Hepatocyte (in vitro differentiated cells): ENCODE data around the gene TRIM63. TPM values are rescaled to one million over a fixed set of nuclear protein-coding genes. Genes with fewer than 3 reads are reported as not detected.

Experiments used
- DNase-seq: peaks from one replicate; pipeline ENCODE4 v3.0.0-alpha.2; 2016; ENCODE audit warnings: low spot score
- H2AFZ ChIP-seq: fragments of 200-600 bp; sonication (generic); 2 replicates; pipeline ENCODE4 v1.6.0; 2016; ENCODE audit warnings: antibody characterized with exemption, mild to moderate bottlenecking
- H3K27ac ChIP-seq: fragments of 200-600 bp; sonication (generic); 2 replicates; pipeline ENCODE4 v1.5.1; 2016; ENCODE audit warnings: mild to moderate bottlenecking
- H3K27me3 ChIP-seq: fragments of 200-600 bp; sonication (generic); 2 replicates; pipeline ENCODE4 v1.6.1; 2016
- H3K36me3 ChIP-seq: fragments of 200-600 bp; sonication (generic); replicated peaks from 2 replicates; pipeline ENCODE4 v1.5.1; 2016; ENCODE audit warnings: low read depth; ENCODE audit not compliant: insufficient read depth
- H3K4me1 ChIP-seq: fragments of 200-600 bp; sonication (generic); 2 replicates; pipeline ENCODE4 v1.5.1; 2016; ENCODE audit warnings: mild to moderate bottlenecking, moderate library complexity; ENCODE audit not compliant: insufficient read depth
- H3K4me2 ChIP-seq: fragments of 200-600 bp; sonication (generic); 2 replicates; pipeline ENCODE4 v1.6.0; 2016
- H3K4me3 ChIP-seq: fragments of 200-600 bp; sonication (generic); 2 replicates; pipeline ENCODE4 v1.5.1; 2016; ENCODE audit warnings: mild to moderate bottlenecking
- H3K79me2 ChIP-seq: fragments of 200-600 bp; sonication (generic); 2 replicates; pipeline ENCODE4 v1.6.0; 2017; ENCODE audit warnings: mild to moderate bottlenecking
- H3K9me2 ChIP-seq: fragments of 200-600 bp; sonication (generic); replicated peaks from 2 replicates; pipeline ENCODE4 v1.6.0; 2017; ENCODE audit warnings: mild to moderate bottlenecking; ENCODE audit not compliant: insufficient read depth
- H3K9me3 ChIP-seq: fragments of 200-600 bp; sonication (generic); 2 replicates; pipeline ENCODE4 v1.5.1; 2016; ENCODE audit warnings: low read depth, mild to moderate bottlenecking
- H4K20me1 ChIP-seq: fragments of 200-600 bp; sonication (generic); 2 replicates; pipeline ENCODE4 v1.6.0; 2016; ENCODE audit warnings: mild to moderate bottlenecking; ENCODE audit not compliant: insufficient read depth, poor library complexity, severe bottlenecking
- EZH2 ChIP-seq: fragments of 200-600 bp; sonication (generic); IDR thresholded peaks from 2 replicates; pipeline ENCODE4 v1.6.1; 2016; ENCODE audit warnings: antibody characterized with exemption, mild to moderate bottlenecking, borderline replicate concordance
- EZH2phosphoT487 ChIP-seq: fragments of 200-600 bp; sonication (generic); IDR thresholded peaks from one replicate; pipeline ENCODE4 v1.6.1; 2018; ENCODE audit warnings: antibody characterized with exemption, mild to moderate bottlenecking, low read depth, moderate library complexity; ENCODE audit not compliant: unreplicated experiment, severe bottlenecking
- WGBS: methylation state at CpG from one replicate; pipeline ENCODE4 v1.1.6; 2016; ENCODE audit warnings: low lambda C conversion rate; ENCODE audit errors: missing lambda C conversion rate; 5-methylcytosine and 5-hydroxymethylcytosine counted together
- polyA plus RNA-seq: library from polyadenylated mRNA; unstranded; fragments of >200 nt; fragmentation: Nextera tagmentation; extraction: Ambion mirVana; gene quantifications from 2 replicates; pipeline ENCODE4 v1.2.1, GENCODE V29; 2016
- total RNA-seq: library from RNA; depleted of rRNA; stranded (reverse); fragments of >200 nt; gene quantifications from 2 replicates; pipeline ENCODE4 v1.2.3, GENCODE V29; 2014
- TF ChIP-seq, protein P1 (sequence below): fragments of 200-600 bp; sonication (generic); IDR thresholded peaks from 2 replicates; pipeline ENCODE4 v1.5.1; 2016; ENCODE audit warnings: antibody characterized with exemption, mild to moderate bottlenecking; ENCODE audit not compliant: poor library complexity

Gene TRIM63
- total and polyA plus RNA-seq, 2 experiments from 2014 or later: 2.9 to 8.2 TPM

DNA sequence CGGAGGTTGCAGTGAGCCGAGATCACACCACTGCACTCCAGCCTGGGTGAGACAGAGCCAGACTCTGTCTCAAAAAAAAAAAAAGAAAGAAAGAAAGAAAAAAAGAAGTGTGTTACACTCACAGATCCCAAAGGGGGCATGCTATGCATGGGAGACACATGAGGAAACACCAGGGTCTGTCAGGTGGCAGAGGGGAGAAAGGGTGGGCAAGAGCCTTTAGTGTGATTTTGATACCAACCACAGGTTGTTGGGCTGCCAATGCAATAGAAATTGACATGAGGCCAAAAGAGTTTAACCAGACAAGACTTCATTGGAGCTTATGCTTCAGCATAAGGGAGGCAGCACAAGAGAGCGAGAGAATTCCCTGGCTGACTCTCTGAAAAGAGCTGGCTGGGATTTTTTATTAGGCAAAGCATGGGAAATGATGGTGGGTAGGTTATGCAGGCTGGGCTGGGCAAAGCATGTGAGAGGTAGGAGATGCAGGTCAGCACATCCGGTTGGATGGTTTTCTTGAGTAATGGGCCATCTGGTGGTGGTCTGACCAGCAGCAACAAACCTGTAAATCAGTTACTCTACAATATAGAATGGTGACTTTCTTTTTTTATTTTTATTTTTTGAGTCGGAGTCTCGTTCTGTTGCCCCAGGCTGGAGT, 57.5 kb downstream of the TRIM63 start:
- Histone ChIP-seq H3K4me3 (no peak overlapping the region), H4K20me1 (no peaks in the 10 kb centered on the region), H3K9me2 (no peaks in the 10 kb centered on the region), H3K9me3 (no peaks in the 10 kb centered on the region), H3K27ac (no peak overlapping the region), H3K4me1 (no peaks in the 10 kb centered on the region), H2AFZ (no peak overlapping the region), H3K27me3 (no peaks in the 10 kb centered on the region), H3K4me2 (no peak overlapping the region), H3K79me2 (no peaks in the 10 kb centered on the region), H3K36me3 (no peaks in the 10 kb centered on the region)
- DNase-seq: no peak
- WGBS: 64% methylated on average over 5 of the region's 6 CpGs
- TF ChIP-seq EZH2 (no peak), EZH2phosphoT487 (no peak)
- TF ChIP-seq, protein P1, sequence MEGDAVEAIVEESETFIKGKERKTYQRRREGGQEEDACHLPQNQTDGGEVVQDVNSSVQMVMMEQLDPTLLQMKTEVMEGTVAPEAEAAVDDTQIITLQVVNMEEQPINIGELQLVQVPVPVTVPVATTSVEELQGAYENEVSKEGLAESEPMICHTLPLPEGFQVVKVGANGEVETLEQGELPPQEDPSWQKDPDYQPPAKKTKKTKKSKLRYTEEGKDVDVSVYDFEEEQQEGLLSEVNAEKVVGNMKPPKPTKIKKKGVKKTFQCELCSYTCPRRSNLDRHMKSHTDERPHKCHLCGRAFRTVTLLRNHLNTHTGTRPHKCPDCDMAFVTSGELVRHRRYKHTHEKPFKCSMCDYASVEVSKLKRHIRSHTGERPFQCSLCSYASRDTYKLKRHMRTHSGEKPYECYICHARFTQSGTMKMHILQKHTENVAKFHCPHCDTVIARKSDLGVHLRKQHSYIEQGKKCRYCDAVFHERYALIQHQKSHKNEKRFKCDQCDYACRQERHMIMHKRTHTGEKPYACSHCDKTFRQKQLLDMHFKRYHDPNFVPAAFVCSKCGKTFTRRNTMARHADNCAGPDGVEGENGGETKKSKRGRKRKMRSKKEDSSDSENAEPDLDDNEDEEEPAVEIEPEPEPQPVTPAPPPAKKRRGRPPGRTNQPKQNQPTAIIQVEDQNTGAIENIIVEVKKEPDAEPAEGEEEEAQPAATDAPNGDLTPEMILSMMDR: no peak

DNA sequence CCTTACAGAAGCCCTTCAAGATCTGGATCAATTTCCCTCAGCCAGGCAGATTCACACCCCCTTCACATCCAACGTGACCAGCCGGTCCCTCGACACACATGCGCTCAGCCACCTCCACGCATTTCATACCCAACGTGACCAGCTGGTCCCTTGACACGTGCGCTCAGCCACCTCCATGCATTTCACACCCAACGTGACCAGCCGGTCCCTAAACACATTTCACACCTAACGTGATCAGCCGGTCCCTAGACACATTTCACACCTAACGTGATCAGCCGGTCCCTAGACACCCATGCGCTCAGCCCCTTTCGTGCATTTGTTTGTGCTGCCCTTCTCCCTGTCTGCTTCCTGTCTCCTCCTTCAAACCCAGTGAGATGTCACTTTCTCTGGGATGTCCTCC, 60.7 kb downstream of the TRIM63 start:
- H3K79me2 ChIP-seq: no peaks in the 10 kb centered on the region
- H3K4me1 ChIP-seq: no peaks in the 10 kb centered on the region
- TF ChIP-seq EZH2phosphoT487 (no peak), EZH2 (no peak)
- TF ChIP-seq, protein P1: no peak
- H3K36me3 ChIP-seq: no peaks in the 10 kb centered on the region
- H3K9me2 ChIP-seq: no peaks in the 10 kb centered on the region
- H3K9me3 ChIP-seq: no peaks in the 10 kb centered on the region
- DNase-seq: no peak
- H3K27me3 ChIP-seq: no peaks in the 10 kb centered on the region
- H3K4me3 ChIP-seq: no peak overlapping the region
- no peak overlapping the region for H3K4me2 ChIP-seq
- H2AFZ ChIP-seq: no peak overlapping the region
- WGBS: 96% methylated on average over 16 of the region's 16 CpGs
- H4K20me1 ChIP-seq: no peaks in the 10 kb centered on the region
- H3K27ac ChIP-seq: no peak overlapping the region

DNA sequence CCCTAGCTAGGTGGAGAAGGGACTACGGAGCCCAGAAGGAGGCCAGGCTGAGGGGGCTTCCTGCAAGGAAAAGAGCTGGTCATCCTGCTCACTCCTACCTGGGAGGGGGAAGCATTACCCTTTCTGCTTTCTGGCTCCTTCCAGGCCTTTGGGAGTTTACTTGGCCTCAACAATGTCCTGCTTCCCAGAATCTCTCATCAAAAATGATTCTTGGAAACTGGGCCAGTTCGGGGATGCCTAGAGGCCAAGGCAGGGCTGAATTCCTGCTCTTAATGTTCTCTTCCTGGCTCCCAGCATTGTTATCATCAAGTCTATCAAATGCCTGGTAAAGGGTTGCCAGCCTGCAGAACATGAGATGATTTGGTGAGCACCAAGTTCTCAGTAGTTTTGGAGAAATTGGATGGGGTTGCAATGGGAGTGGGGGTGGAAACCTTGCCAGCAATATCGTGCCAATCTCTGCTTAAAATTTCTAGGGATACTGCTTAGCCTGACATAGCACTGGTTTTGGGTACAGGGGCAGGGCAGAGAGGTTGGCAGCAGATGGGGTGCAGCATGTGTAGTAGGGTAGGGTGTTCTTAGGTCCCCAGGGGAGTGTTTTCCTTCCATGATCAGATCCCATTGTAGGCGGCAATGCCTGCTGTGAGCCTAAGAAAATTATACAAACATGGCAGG, 61.9 kb downstream of the TRIM63 start:
- Histone ChIP-seq H3K9me2 (no peaks in the 10 kb centered on the region), H3K27me3 (no peaks in the 10 kb centered on the region), H3K36me3 (no peaks in the 10 kb centered on the region), H4K20me1 (no peaks in the 10 kb centered on the region), H3K4me3 (no peak overlapping the region), H3K79me2 (no peaks in the 10 kb centered on the region), H2AFZ (no peak overlapping the region), H3K4me2 (no peak overlapping the region), H3K4me1 (no peaks in the 10 kb centered on the region), H3K9me3 (no peaks in the 10 kb centered on the region), H3K27ac (no peak overlapping the region)
- 74% methylated on average over 4 of the region's 4 CpGs for WGBS
- no peak for DNase-seq
- TF ChIP-seq EZH2phosphoT487 (no peak), EZH2 (no peak)
- TF ChIP-seq, protein P1: no peak
